Loucy (cell line): ENCODE results near the gene NDE1.

Experiments
- CTCF ChIP-seq: fragments of 200-600 bp; sonication (generic); conservative IDR thresholded peaks from 2 replicates; pipeline ENCODE4 v1.5.1; 2014; ENCODE audit warnings: mild to moderate bottlenecking, antibody characterized with exemption, low read length
- EZH2phosphoT487 ChIP-seq: fragments of 200-600 bp; IDR thresholded peaks from 2 replicates; pipeline ENCODE4 v1.6.1; 2018; ENCODE audit warnings: antibody characterized with exemption, mild to moderate bottlenecking, moderate library complexity, borderline replicate concordance

- TF ChIP-seq CTCF: no peak
- no peak for TF ChIP-seq EZH2phosphoT487
These were observed 92.7 kb downstream of the NDE1 start for GRCh38 chr16:15742716-15743115.
